HepG2 (cell line): ENCODE data around the gene DNAJA1. TPM values are rescaled to one million over a fixed set of nuclear protein-coding genes. Genes with fewer than 3 reads are reported as not detected.

Experiments
- ATAC-seq: fragments of 200-7000 bp; cut with Tn5 transposase; 3 replicates; pipeline ENCODE4 v1.9.1; 2020; ENCODE audit warnings: mild to moderate bottlenecking, moderate library complexity
- BruUV-seq: library from RNA; stranded (reverse); fragments of 400-500 nt; replicated peaks from 2 replicates; lab custom pipeline; 2021; lab: Mats Ljungman, UMichigan
- CTCF ChIA-PET: fragments of 300-600 bp; formaldehyde crosslinking; extraction: SDS; loops from one replicate; lab custom pipeline; 2021; ENCODE audit warnings: low total read pairs, inconsistent platforms, low intra/inter-chr PET ratio; lab: Yijun Ruan, JAX
- POLR2A ChIA-PET: fragments of 350-600 bp; sonication (Branson Sonifier 250); formaldehyde crosslinking; loops from one replicate; lab custom pipeline; 2020; ENCODE audit warnings: antibody characterized with exemption, inconsistent platforms; lab: Yijun Ruan, JAX
- DNase-seq: peaks from one replicate; pipeline ENCODE4 v3.0.0-alpha.2; 2015; ENCODE audit warnings: low spot score
- FAIRE-seq: peaks from 3 replicates; lab custom pipeline; 2011; peaks lifted over from hg19 to GRCh38; lab: Jason Lieb, UNC
- H2AFZ ChIP-seq: one replicate; pipeline ENCODE4 v1.6.1; 2011; ENCODE audit warnings: low read length, inconsistent platforms
- H3K27ac ChIP-seq: fragments of 300-600 bp; 3 replicates; pipeline ENCODE4 v1.8.0; 2011; ENCODE audit warnings: mixed run types, mild to moderate bottlenecking, mixed read lengths, low read length, inconsistent platforms; ENCODE audit not compliant: insufficient read depth; ENCODE audit errors: extremely low read length
- H3K27me3 ChIP-seq, 2 experiments: fragments of 200-600 bp in 1 of 2; 2 replicates in 1 of 2; 3 replicates in 1 of 2; pipeline versions ENCODE4 v1.6.0 to v1.8.0; 2011; ENCODE audit warnings: low read length in 2 of 2, mild to moderate bottlenecking in 2 of 2, moderate library complexity in 2 of 2, inconsistent platforms in 1 of 2; ENCODE audit not compliant: insufficient read depth in 2 of 2, control insufficient read depth in 1 of 2
- H3K36me3 ChIP-seq, 2 experiments: fragments of 200-600 bp in 1 of 2; replicated peaks in 1 of 2; 2 replicates in 1 of 2; 3 replicates in 1 of 2; pipeline versions ENCODE4 v1.5.1 to v1.8.0; 2011; ENCODE audit warnings: low read length in 2 of 2, inconsistent platforms in 1 of 2; ENCODE audit not compliant: insufficient read depth in 2 of 2, control insufficient read depth in 1 of 2
- H3K4me1 ChIP-seq: 2 replicates; pipeline ENCODE4 v1.5.1; 2012; ENCODE audit warnings: low read length, inconsistent platforms; ENCODE audit not compliant: insufficient read depth
- H3K4me2 ChIP-seq: 2 replicates; pipeline ENCODE4 v1.6.0; 2011; ENCODE audit warnings: low read depth, low read length, inconsistent platforms
- H3K4me3 ChIP-seq, 3 experiments: fragments of 200-600 bp in 1 of 3; sonication (generic), shearing (Covaris generic) in 1 of 3; replicated peaks in 1 of 3; 2 replicates each; pipeline ENCODE4 v1.5.1; 2011 to 2016; ENCODE audit warnings: low read length in 3 of 3, inconsistent platforms in 2 of 3, low read depth in 2 of 3, mild to moderate bottlenecking in 2 of 3, control low read depth in 1 of 3, mixed read lengths in 1 of 3; ENCODE audit not compliant: insufficient read depth in 1 of 3
- H3K79me2 ChIP-seq: one replicate; pipeline ENCODE4 v1.6.1; 2011; ENCODE audit warnings: low read length, inconsistent platforms; ENCODE audit not compliant: insufficient read depth
- H3K9ac ChIP-seq: 2 replicates; pipeline ENCODE4 v1.6.0; 2011; ENCODE audit warnings: mild to moderate bottlenecking, low read depth, low read length, inconsistent platforms; ENCODE audit not compliant: insufficient read depth
- H3K9me3 ChIP-seq: 2 replicates; pipeline ENCODE4 v1.5.1; 2012; ENCODE audit warnings: mild to moderate bottlenecking, low read length
- H4K20me1 ChIP-seq: 2 replicates; pipeline ENCODE4 v1.6.0; 2011; ENCODE audit warnings: inconsistent platforms, mild to moderate bottlenecking, low read length, moderate library complexity; ENCODE audit not compliant: insufficient read depth
- HMG20B ChIP-seq: conservative IDR thresholded peaks from 2 replicates; pipeline ENCODE4 v1.6.1; 2016; ENCODE audit warnings: missing genetic modification reagents, missing compliant biosample characterization
- JARID2 ChIP-seq: sonication (generic); formaldehyde crosslinking; IDR thresholded peaks from 2 replicates; pipeline ENCODE4 v1.8.1; 2023; ENCODE audit warnings: missing genetic modification reagents, inconsistent platforms; ENCODE audit not compliant: insufficient replicate concordance
- MYC ChIP-seq: sonication (generic); formaldehyde crosslinking; IDR thresholded peaks from 2 replicates; pipeline ENCODE4 v1.9.0; 2021; ENCODE audit warnings: missing genetic modification reagents, borderline replicate concordance
- SRSF1 ChIP-seq: fragments of 200-400 bp; formaldehyde crosslinking; optimal IDR thresholded peaks from 2 replicates; pipeline ENCODE3; 2017; ENCODE audit warnings: mild to moderate bottlenecking, low read depth, low read length, moderate library complexity
- USF2 ChIP-seq, 2 experiments: sonication (generic) in 1 of 2; formaldehyde crosslinking in 1 of 2; IDR thresholded peaks; 2 replicates each; pipeline versions ENCODE4 v1.5.1 to v1.6.1; 2011 to 2020; ENCODE audit warnings: borderline replicate concordance in 1 of 2, low read depth in 1 of 2, low read length in 1 of 2, mild to moderate bottlenecking in 1 of 2, missing genetic modification reagents in 1 of 2, moderate library complexity in 1 of 2
- ZNF274 ChIP-seq: sonication (generic); formaldehyde crosslinking; IDR thresholded peaks from 2 replicates; pipeline ENCODE4 v1.5.1; 2020; ENCODE audit warnings: mild to moderate bottlenecking, missing genetic modification reagents
- ZNF414 ChIP-seq: sonication (generic); formaldehyde crosslinking; IDR thresholded peaks from 2 replicates; pipeline ENCODE4 v1.5.0; 2020; ENCODE audit warnings: missing genetic modification reagents
- WGBS: methylation state at CpG from one replicate; pipeline ENCODE4 v1.1.6; 2017; ENCODE audit warnings: low lambda C conversion rate; 5-methylcytosine and 5-hydroxymethylcytosine counted together
- in situ Hi-C: cut with HindIII; loops from 2 replicates; pipeline ENCODE4 v1.10.0; 2017; ENCODE audit warnings: low pct_unique_long_range_greater_than_20kb; ENCODE audit not compliant: extremely low pct_ligation_motif_present
- intact Hi-C: fragments of 100-400 bp; cut with micrococcal nuclease; formaldehyde crosslinking; loops from one replicate; pipeline ENCODE4 v1.10.0; 2022; ENCODE audit not compliant: unreplicated experiment
- polyA plus RNA-seq, 8 experiments: library from polyadenylated mRNA; depleted of rRNA in 3 of 8; stranded (reverse) in 7 of 8; unstranded in 1 of 8; fragments of >200 nt; fragmentation: Illumina TruSeq in 4 of 8; extraction: Trizol in 4 of 8; gene quantifications; 2 replicates each; pipeline versions ENCODE4 v1.2.1 to v1.2.3, GENCODE V29; 2011 to 2016; ENCODE audit warnings: low read depth in 4 of 8, missing spikeins in 1 of 8, mixed read lengths in 1 of 8; ENCODE audit not compliant: insufficient read depth in 1 of 8
- total RNA-seq, 5 experiments: library from RNA; depleted of rRNA; stranded (reverse); fragments of >200 nt; fragmentation: Illumina TruSeq; extraction: Trizol; gene quantifications; 2 replicates each; pipeline ENCODE4 v1.2.3, GENCODE V29; 2016; ENCODE audit warnings: low read depth in 1 of 5

The DNAJA1 gene
- total and polyA plus RNA-seq, 2 of the 13 experiments (the other 11 are each of a cell fraction or from before 2014, with no cell fraction given), result 95.9 to 306 TPM

- H3K4me1 ChIP-seq, result no peaks in the 10 kb centered on the region
- FAIRE-seq, result no peak
Observed at GRCh38 chr9:32986971-32987370, 38.1 kb upstream of the DNAJA1 start.

More at GRCh38 chr9:32986971-32987370, 38.1 kb upstream of the DNAJA1 start:
- Histone ChIP-seq H2AFZ (no peak overlapping the region), H3K36me3 (peaks cover 14 to 51% of the 10 kb centered on the region in 2 experiments), H3K9ac (no peak overlapping the region), H3K27me3 (no peaks in the 10 kb centered on the region), H3K4me3 (no peak overlapping the region), H3K4me2 (no peak overlapping the region), H3K79me2 (peaks cover 6% of the 10 kb centered on the region), H4K20me1 (no peaks in the 10 kb centered on the region), H3K9me3 (no peaks in the 10 kb centered on the region), H3K27ac (no peak overlapping the region)
- no TSS peak for BruUV-seq
- in situ Hi-C loops, result no loop called here
- DNase-seq (no peak), ATAC-seq (no peak)
- ChIA-PET POLR2A (no interaction called here), CTCF (no interaction called here)
- intact Hi-C loops, result no loop called here
- no peak for TF ChIP-seq HMG20B (CRISPR knock-in tag)
- TF ChIP-seq ZNF414 (CRISPR knock-in tag), result no peak
- TF ChIP-seq SRSF1, result no peak
- TF ChIP-seq MYC (CRISPR knock-in tag), result no peak
- TF ChIP-seq JARID2, result no peak
- TF ChIP-seq USF2 (IDR thresholded peaks at IDR 0.05; ENCODE audit: low read depth, low read length), result no peak
- no peak for TF ChIP-seq USF2 (CRISPR knock-in tag; IDR thresholded peaks at IDR 0.05; ENCODE audit: borderline replicate concordance)
- no peak for TF ChIP-seq ZNF274 (CRISPR knock-in tag)
- 100% methylated on average over 4 of the region's 4 CpGs for WGBS
